CD4-positive, alpha-beta T cell (primary cell): ENCODE measurements around the gene CDR2. TPM values are rescaled to one million over a fixed set of nuclear protein-coding genes. Genes with fewer than 3 reads are reported as not detected.
A peak's percentile ranks its signal among the peaks of the same experiment; 100 is the strongest.

Experiments
- ATAC-seq: fragments of 200-7000 bp; cut with Tn5 transposase; one replicate; pipeline ENCODE4 v1.10.0; 2022; ENCODE audit warnings: mild to moderate bottlenecking; ENCODE audit not compliant: poor library complexity
- CTCF ChIA-PET: fragments of 350-600 bp; sonication (Branson Sonifier 250); formaldehyde crosslinking; loops from one replicate; lab custom pipeline; 2021; ENCODE audit warnings: antibody characterized with exemption, inconsistent platforms; lab: Charles Lee
- POLR2A ChIA-PET: fragments of 350-600 bp; sonication (Branson Sonifier 250); formaldehyde crosslinking; loops from one replicate; lab custom pipeline; 2021; ENCODE audit warnings: antibody characterized with exemption, inconsistent platforms; lab: Charles Lee
- DNase-seq, 14 experiments: peaks; one replicate each; pipeline ENCODE4 v3.0.0-alpha.2; 2013 to 2020; ENCODE audit warnings: mixed read lengths in 2 of 14
- H3K27ac ChIP-seq, 2 donors: one replicate each; pipeline versions ENCODE4 v1.5.1 to v1.7.0; 2013; ENCODE audit warnings: low read length in 2 of 2, low read depth in 1 of 2, mild to moderate bottlenecking in 1 of 2
- H3K27me3 ChIP-seq, 2 experiments: 1 replicate in 1 of 2; 2 replicates in 1 of 2; pipeline versions ENCODE4 v1.6.1 to v1.7.0; 2013; ENCODE audit warnings: low read length in 2 of 2, control low read depth in 1 of 2, mild to moderate bottlenecking in 1 of 2, moderate library complexity in 1 of 2; ENCODE audit not compliant: insufficient read depth in 2 of 2, control insufficient read depth in 1 of 2
- H3K36me3 ChIP-seq: one replicate; pipeline ENCODE4 v1.6.1; 2013; ENCODE audit warnings: low read length, control low read depth; ENCODE audit not compliant: insufficient read depth
- H3K4me1 ChIP-seq: one replicate; pipeline ENCODE4 v1.6.1; 2013; ENCODE audit warnings: low read length, control low read depth; ENCODE audit not compliant: insufficient read depth
- H3K4me3 ChIP-seq: one replicate; pipeline ENCODE4 v1.5.1; 2013; ENCODE audit warnings: mild to moderate bottlenecking, low read length, moderate library complexity
- H3K9me3 ChIP-seq, 2 experiments: 1 replicate in 1 of 2; 2 replicates in 1 of 2; pipeline versions ENCODE4 v1.6.1 to v1.7.0; 2013; ENCODE audit warnings: low read length in 2 of 2, mild to moderate bottlenecking in 2 of 2, control low read depth in 1 of 2, moderate library complexity in 1 of 2; ENCODE audit not compliant: control insufficient read depth in 1 of 2, insufficient read depth in 1 of 2
- H3K27ac Mint-ChIP-seq: one replicate; pipeline ENCODE4 v1.8.0; 2020; ENCODE audit warnings: mixed read lengths
- H3K27me3 Mint-ChIP-seq: one replicate; pipeline ENCODE4 v1.8.0; 2021; ENCODE audit warnings: mixed read lengths
- H3K36me3 Mint-ChIP-seq: one replicate; pipeline ENCODE4 v1.8.0; 2021; ENCODE audit warnings: low read depth, mixed read lengths
- H3K4me1 Mint-ChIP-seq: one replicate; pipeline ENCODE4 v1.8.0; 2021; ENCODE audit warnings: low read depth, mixed read lengths
- H3K4me3 Mint-ChIP-seq: one replicate; pipeline ENCODE4 v1.8.0; 2020; ENCODE audit warnings: mild to moderate bottlenecking, mixed read lengths
- H3K9me3 Mint-ChIP-seq: one replicate; pipeline ENCODE4 v1.8.0; 2020; ENCODE audit warnings: mixed read lengths
- intact Hi-C, 2 experiments: fragments of 100-400 bp; cut with DNase I in 1 of 2; cut with micrococcal nuclease in 1 of 2; formaldehyde crosslinking; loops; one replicate each; pipeline versions ENCODE4 v1.15.1 to v1.9.0; 2023 to 2025; cut with DNase I, micrococcal nuclease
- total RNA-seq, 174 experiments: library from RNA in 2 of 174; stranded (reverse) in 2 of 174; gene quantifications; one replicate each; pipeline ENCODE4 v1.2.3 and lab custom pipeline; 2021 to 2026
- TF ChIP-seq, protein P1 (sequence below): fragments of 200-600 bp; IDR thresholded peaks from one replicate; pipeline ENCODE4 v1.8.0; 2022; ENCODE audit warnings: antibody characterized with exemption, mild to moderate bottlenecking

CDR2 gene
- total RNA-seq, 2 experiments from 2014 or later: 104 to 113 TPM

DNA sequence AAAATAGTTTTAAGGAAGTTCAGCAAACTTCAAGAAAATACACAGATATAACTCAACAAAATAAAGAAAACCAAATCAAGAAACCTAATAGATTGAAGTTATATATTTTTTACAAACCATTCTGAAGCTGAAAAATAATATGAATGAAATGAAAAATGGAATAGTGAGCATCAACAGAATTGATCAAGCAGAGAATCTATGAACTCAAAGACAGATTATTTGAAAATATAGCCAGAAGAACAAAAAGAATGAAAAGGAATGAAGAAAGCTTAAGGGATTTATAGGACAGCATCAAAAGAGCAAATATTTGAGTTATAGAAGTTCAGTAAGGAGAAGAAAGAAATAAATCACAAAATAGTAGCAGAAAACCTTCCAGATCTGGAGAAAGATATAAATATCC is 37.8 kb downstream of the CDR2 start:
- ChIA-PET POLR2A (interaction anchor here (1.2 to 1.8 kb wide), 4 partner anchors 22 to 38 kb away, joined by 4 to 10 read pairs (median 6); no protein-coding TSS in a partner anchor), CTCF (interaction anchor here (1.4 kb wide), 1 partner anchor 15 kb away, joined by 5 read pairs; no protein-coding TSS in a partner anchor)
- Mint-ChIP-seq H3K36me3 (peaks cover 95% of the 10 kb centered on the region), H3K27me3 (no peaks in the 10 kb centered on the region), H3K27ac (no peak overlapping the region), H3K9me3 (peaks cover 24% of the 10 kb centered on the region), H3K4me3 (no peak overlapping the region), H3K4me1 (peaks cover 31% of the 10 kb centered on the region)
- Histone ChIP-seq H3K27ac (no peak overlapping the region), H3K9me3 (peaks cover 27 to 43% of the 10 kb centered on the region in 2 experiments), H3K36me3 (peaks cover 45% of the 10 kb centered on the region), H3K27me3 (no peaks in the 10 kb centered on the region), H3K4me3 (no peak overlapping the region), H3K4me1 (no peaks in the 10 kb centered on the region)
- TF ChIP-seq, protein P1, sequence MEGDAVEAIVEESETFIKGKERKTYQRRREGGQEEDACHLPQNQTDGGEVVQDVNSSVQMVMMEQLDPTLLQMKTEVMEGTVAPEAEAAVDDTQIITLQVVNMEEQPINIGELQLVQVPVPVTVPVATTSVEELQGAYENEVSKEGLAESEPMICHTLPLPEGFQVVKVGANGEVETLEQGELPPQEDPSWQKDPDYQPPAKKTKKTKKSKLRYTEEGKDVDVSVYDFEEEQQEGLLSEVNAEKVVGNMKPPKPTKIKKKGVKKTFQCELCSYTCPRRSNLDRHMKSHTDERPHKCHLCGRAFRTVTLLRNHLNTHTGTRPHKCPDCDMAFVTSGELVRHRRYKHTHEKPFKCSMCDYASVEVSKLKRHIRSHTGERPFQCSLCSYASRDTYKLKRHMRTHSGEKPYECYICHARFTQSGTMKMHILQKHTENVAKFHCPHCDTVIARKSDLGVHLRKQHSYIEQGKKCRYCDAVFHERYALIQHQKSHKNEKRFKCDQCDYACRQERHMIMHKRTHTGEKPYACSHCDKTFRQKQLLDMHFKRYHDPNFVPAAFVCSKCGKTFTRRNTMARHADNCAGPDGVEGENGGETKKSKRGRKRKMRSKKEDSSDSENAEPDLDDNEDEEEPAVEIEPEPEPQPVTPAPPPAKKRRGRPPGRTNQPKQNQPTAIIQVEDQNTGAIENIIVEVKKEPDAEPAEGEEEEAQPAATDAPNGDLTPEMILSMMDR: no peak
- DNase-seq (no peak), ATAC-seq (no peak)
- intact Hi-C loops: no loop called here

DNA sequence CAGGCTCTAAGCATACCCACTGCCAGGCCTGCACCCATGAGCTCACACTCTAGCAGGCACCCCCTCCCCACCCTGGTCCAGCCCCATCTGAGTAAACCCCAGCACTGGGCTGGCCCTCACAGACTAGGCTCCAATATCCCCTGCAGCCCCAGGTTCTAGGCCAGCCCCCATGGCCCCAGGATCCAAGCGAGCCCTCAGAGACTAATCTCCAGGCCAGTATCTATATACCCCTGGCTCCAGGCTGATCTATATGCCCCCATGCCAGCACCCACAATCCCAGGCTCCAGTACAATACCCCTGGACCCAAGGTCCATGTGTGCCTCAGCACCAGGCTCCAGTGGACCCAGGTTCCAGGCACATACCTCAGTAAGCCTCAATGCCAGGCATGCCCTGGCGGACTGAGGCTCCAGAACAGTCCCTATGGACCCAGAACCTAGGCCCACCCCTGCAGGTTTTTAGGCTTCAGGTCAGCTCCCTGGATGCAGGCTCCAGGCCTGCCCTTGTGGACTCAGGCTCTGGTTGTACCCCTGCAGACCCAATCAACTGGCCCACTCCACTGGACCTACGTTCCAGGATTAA is 38.7 kb downstream of the CDR2 start:
- Histone ChIP-seq H3K36me3 (peaks cover 50% of the 10 kb centered on the region), H3K27me3 (no peaks in the 10 kb centered on the region), H3K9me3 (peaks cover 18 to 39% of the 10 kb centered on the region in 2 experiments), H3K4me3 (no peak overlapping the region), H3K4me1 (no peaks in the 10 kb centered on the region), H3K27ac (no peak overlapping the region)
- DNase-seq (no peak), ATAC-seq (peak; percentile 28)
- Mint-ChIP-seq H3K9me3 (peaks cover 24% of the 10 kb centered on the region), H3K27me3 (no peaks in the 10 kb centered on the region), H3K27ac (peak overlapping the region; percentile 64), H3K36me3 (peaks cover 95% of the 10 kb centered on the region), H3K4me3 (no peak overlapping the region), H3K4me1 (peaks cover 29% of the 10 kb centered on the region)
- TF ChIP-seq, protein P1: no peak
- ChIA-PET POLR2A (interaction anchor here (1.8 kb wide), 1 partner anchor 33 kb away, joined by 10 read pairs; no protein-coding TSS in a partner anchor), CTCF (interaction anchor here (0.7 kb wide), 1 partner anchor 15 kb away, joined by 3 read pairs; no protein-coding TSS in a partner anchor)
- intact Hi-C loops: loop anchor here in 1 of 2 experiments (2.0 kb wide), 1 partner anchor 13 kb away; no protein-coding TSS in a partner anchor

DNA sequence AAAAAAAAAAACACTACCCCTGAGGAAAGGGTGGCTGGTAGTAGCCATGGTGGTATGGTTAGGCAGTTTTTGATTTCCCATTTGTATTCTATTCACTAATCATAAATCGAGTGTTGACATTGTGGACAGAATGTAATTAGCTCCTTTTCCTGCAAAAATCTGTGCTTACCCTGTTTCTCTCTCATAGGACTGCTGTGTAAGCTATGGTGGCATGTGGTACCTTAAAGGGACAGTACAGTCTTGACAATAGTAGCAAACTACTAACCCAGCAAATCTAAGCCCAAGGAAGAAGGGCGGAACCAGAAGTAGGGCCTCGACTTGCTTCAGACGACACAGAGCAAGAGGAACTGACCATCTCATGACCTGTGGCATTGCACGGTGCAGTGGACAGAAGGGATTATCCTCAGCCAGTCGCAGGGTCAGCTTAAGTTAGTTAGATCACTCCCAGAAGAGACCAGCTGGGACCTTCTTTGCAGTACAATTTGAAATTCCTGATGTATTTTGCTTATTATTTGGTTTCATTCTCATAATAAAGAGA is 40.9 kb downstream of the CDR2 start:
- TF ChIP-seq, protein P1: no peak
- no peak for DNase-seq
- Histone ChIP-seq H3K27me3 (no peaks in the 10 kb centered on the region), H3K4me1 (no peaks in the 10 kb centered on the region), H3K36me3 (peaks cover 59% of the 10 kb centered on the region), H3K4me3 (no peak overlapping the region), H3K27ac (no peak overlapping the region), H3K9me3 (peaks cover 10 to 23% of the 10 kb centered on the region in 2 experiments)
- ChIA-PET POLR2A (interaction anchor here (1.0 to 2.0 kb wide), 2 partner anchors 40 to 144 kb away, joined by 3 to 6 read pairs; no protein-coding TSS in a partner anchor), CTCF (interaction anchor here (0.6 kb wide), 1 partner anchor 13 kb away, joined by 3 read pairs; no protein-coding TSS in a partner anchor)
- Mint-ChIP-seq H3K36me3 (peaks cover 97% of the 10 kb centered on the region), H3K27ac (no peak overlapping the region), H3K4me3 (no peak overlapping the region), H3K27me3 (no peaks in the 10 kb centered on the region), H3K9me3 (peaks cover 17% of the 10 kb centered on the region), H3K4me1 (peaks cover 34% of the 10 kb centered on the region)
- intact Hi-C loops: no loop called here
- no peak for ATAC-seq
